Measurements from ENCODE around the gene DHRS7C. TPM values are rescaled to one million over a fixed set of nuclear protein-coding genes. Genes with fewer than 3 reads are reported as not detected.

The DHRS7C gene
- total RNA-seq, 4 donors from 2014 or later: not detected

DNA sequence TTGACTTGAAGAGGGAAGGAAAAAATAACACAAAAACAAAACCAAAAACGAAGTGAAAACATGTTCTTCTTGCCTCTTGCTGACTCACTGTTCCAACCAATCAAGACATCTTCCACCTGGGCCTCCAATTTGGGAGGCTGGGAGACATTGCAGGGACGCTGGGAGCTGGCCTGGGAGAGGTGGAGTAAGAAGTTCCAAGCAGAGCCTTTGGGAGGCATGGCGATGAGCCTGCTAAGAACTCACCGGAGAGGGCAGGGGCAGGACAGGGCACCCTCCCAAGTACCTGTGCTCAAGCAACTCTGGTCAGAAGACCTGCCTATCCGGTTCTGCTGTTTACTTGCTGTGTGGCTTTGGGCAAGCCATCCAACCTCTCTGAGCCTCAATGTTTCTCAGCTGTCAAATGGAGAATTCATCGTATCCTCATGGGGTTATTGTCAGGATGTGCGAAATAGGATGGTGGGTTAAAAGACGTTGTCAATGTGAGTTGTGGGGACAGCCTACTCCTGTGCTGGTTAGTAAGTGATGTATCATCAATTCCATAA is 33.5 kb upstream of the DHRS7C start:
- H3K9me3 ChIP-seq: no peaks in the 10 kb centered on the region
- H3K4me1 ChIP-seq: no peaks in the 10 kb centered on the region
- no peak for TF ChIP-seq POLR2A (IDR thresholded peaks at IDR 0.05)
- TF ChIP-seq, protein P1, sequence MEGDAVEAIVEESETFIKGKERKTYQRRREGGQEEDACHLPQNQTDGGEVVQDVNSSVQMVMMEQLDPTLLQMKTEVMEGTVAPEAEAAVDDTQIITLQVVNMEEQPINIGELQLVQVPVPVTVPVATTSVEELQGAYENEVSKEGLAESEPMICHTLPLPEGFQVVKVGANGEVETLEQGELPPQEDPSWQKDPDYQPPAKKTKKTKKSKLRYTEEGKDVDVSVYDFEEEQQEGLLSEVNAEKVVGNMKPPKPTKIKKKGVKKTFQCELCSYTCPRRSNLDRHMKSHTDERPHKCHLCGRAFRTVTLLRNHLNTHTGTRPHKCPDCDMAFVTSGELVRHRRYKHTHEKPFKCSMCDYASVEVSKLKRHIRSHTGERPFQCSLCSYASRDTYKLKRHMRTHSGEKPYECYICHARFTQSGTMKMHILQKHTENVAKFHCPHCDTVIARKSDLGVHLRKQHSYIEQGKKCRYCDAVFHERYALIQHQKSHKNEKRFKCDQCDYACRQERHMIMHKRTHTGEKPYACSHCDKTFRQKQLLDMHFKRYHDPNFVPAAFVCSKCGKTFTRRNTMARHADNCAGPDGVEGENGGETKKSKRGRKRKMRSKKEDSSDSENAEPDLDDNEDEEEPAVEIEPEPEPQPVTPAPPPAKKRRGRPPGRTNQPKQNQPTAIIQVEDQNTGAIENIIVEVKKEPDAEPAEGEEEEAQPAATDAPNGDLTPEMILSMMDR (IDR thresholded peaks at IDR 0.05): no peak
- no peaks in the 10 kb centered on the region for H3K27me3 ChIP-seq
- H3K36me3 ChIP-seq: no peaks in the 10 kb centered on the region
- WGBS, 2 donors: 67 to 74% methylated on average over 7 to 8 of the region's 8 CpGs
- H3K4me3 ChIP-seq (replicated peaks in 1 of 3): no peak overlapping the region
- intact Hi-C loops (cut with DNase I): no loop called here
- DNase-seq: no peak
- no peak overlapping the region for H3K27ac ChIP-seq

DNA sequence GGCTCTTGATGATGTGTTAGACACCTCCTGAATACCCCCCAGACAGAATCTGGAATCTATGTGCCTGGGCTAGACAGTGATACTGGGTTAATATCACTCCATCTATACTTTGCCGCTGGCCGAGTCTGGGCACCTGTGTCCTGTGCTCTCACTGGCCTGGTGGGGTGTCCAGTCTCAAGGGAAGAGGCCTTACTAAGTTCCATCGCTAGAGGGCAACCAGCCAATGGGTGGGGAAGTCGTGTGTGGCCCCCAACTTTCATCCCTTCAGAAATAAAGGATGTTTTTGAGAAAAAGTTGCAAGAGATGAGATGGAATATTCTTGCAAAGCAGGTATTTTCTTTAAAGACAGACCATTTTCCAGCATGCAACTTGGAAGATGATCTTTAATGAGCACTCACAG is 32.7 kb upstream of the DHRS7C start:
- Histone ChIP-seq H3K27me3 (no peaks in the 10 kb centered on the region), H3K4me3 (replicated peaks in 1 of 3) (no peak overlapping the region), H3K9me3 (no peaks in the 10 kb centered on the region), H3K27ac (no peak overlapping the region), H3K4me1 (no peaks in the 10 kb centered on the region), H3K36me3 (no peaks in the 10 kb centered on the region)
- no peak for TF ChIP-seq POLR2A (IDR thresholded peaks at IDR 0.05)
- TF ChIP-seq, protein P1 (IDR thresholded peaks at IDR 0.05): no peak
- intact Hi-C loops (cut with DNase I): no loop called here
- 60 to 71% methylated on average over 4 of the region's 4 CpGs for WGBS, 2 donors
- no peak for DNase-seq

- no peaks in the 10 kb centered on the region for H3K27me3 ChIP-seq
- H3K4me3 ChIP-seq (replicated peaks in 1 of 3): no peak within 1 kb of the TSS
- no peak within 1 kb of the TSS for H3K27ac ChIP-seq
- TF ChIP-seq, protein P1 (IDR thresholded peaks at IDR 0.05): no peak
- no peak for TF ChIP-seq POLR2A (IDR thresholded peaks at IDR 0.05)
- WGBS, 2 donors: 62 to 76% methylated on average over 8 to 15 of the region's 15 CpGs
- no peaks in the 10 kb centered on the region for H3K9me3 ChIP-seq
- intact Hi-C loops (cut with DNase I): no loop called here
- H3K36me3 ChIP-seq: no peaks in the 10 kb centered on the region
- DNase-seq: no peak
- no peaks in the 10 kb centered on the region for H3K4me1 ChIP-seq
Measured at GRCh38 chr17:9821921-9822320, 30.5 kb upstream of the DHRS7C start, which contains the start of gene GSG1L2. Gene GSG1L2 (minus strand): TSS chr17:9822079. CDS start chr17:9822071, 8 bp downstream.

DNA sequence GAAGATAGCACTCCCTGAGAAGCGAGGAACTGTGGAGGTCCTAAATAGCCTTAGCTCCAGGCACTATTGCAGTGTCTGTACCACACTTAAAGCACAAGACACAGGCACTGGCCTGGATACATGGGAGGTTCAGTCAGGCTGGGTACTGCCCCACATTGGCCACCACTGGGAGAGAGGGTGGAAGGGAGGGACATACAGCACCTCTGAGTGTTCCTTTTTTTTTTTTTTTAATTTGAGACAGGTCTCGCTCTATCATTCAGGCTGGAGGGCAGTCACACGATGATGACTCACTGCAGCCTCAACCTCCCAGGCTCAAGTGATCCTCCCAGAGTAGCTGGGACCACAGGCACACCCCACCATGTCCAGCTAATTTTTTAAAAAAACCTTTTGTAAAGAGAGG is 29.1 kb upstream of the DHRS7C start:
- Histone ChIP-seq H3K27ac (no peak overlapping the region), H3K9me3 (no peaks in the 10 kb centered on the region), H3K36me3 (no peaks in the 10 kb centered on the region), H3K4me3 (replicated peaks in 1 of 3) (no peak overlapping the region), H3K27me3 (no peaks in the 10 kb centered on the region), H3K4me1 (no peaks in the 10 kb centered on the region)
- 56 to 77% methylated on average over 3 of the region's 3 CpGs for WGBS, 2 donors
- intact Hi-C loops (cut with DNase I): no loop called here
- no peak for DNase-seq
- TF ChIP-seq, protein P1 (IDR thresholded peaks at IDR 0.05): no peak
- TF ChIP-seq POLR2A (IDR thresholded peaks at IDR 0.05): no peak

DNA sequence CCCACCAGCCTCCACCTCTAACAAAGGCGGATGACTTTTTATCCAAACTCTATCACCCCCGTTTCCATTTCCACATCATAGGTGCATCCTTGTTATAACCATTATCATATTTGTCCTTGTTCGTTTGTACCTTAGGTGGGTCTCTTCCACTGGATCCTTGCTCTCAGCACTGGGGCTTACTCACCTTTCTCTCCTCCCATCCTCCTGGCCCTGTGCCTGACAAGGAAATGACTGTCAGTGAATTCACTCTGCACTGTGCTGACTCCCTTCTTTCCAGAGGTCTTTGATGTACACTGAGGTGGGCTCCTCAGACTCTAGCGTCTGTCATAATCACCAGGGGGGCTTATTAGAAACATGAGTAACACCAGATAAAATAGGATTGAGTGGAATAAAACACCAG is 27.4 kb upstream of the DHRS7C start:
- no peaks in the 10 kb centered on the region for H3K4me1 ChIP-seq
- TF ChIP-seq, protein P1 (IDR thresholded peaks at IDR 0.05): no peak
- no peak for TF ChIP-seq POLR2A (IDR thresholded peaks at IDR 0.05)
- WGBS, 2 donors: 58 to 91% methylated on average over 4 of the region's 4 CpGs
- no peaks in the 10 kb centered on the region for H3K9me3 ChIP-seq
- no peak overlapping the region for H3K4me3 ChIP-seq (replicated peaks in 1 of 3)
- H3K27ac ChIP-seq: no peak overlapping the region
- intact Hi-C loops (cut with DNase I): no loop called here
- H3K27me3 ChIP-seq: no peaks in the 10 kb centered on the region
- H3K36me3 ChIP-seq: no peaks in the 10 kb centered on the region
- DNase-seq: no peak

All from thyroid gland (tissue), 4 donors.